ENCODE data around the gene BABAM2. TPM values are rescaled to one million over a fixed set of nuclear protein-coding genes. Genes with fewer than 3 reads are reported as not detected.

The BABAM2 gene
- total and polyA plus RNA-seq, 10 of the 15 experiments (the other 5 are each of a cell fraction or from before 2014, with no cell fraction given), result 30.7 to 59.9 (median 44.5) TPM

DNA sequence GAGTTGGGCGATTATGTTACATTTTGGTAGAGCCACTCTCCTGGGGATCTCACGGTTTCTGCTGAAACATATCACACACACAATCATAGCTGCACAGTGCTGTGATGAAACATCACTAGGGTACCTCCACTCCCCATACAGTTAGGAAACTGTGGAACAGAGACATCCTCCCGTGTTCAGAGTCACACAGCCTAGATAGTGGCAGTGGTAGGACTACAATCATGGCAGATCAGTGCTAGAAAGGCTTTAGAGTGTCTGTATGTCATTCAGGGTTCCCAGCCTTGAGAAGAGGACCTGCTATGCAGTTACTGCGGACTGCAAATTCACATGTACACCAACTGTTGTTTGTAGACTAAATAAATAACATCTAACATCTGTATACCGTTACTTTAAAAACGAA, 291.8 kb downstream of the BABAM2 start:
- SMC1A ChIA-PET (ENCODE audit: uncharacterized antibody, unreplicated experiment), result no interaction called here
- Histone ChIP-seq H3K36me3 (ENCODE audit: control insufficient read depth in 2 of 2, insufficient read depth in 2 of 2, low read length in 1 of 2) (no peaks in the 10 kb centered on the region), H3K4me1 (ENCODE audit: control insufficient read depth, insufficient read depth, low read length) (no peaks in the 10 kb centered on the region), H3K9me3 (replicated peaks; ENCODE audit: control insufficient read depth, insufficient read depth, low read length) (no peaks in the 10 kb centered on the region; the same call in 2 of the 3 replicates), H3K4me2 (ENCODE audit: control insufficient read depth, insufficient read depth) (no peak overlapping the region), H3K27ac (ENCODE audit: control insufficient read depth, insufficient read depth) (no peak overlapping the region), H3K27me3 (replicated peaks in 1 of 2; ENCODE audit: control insufficient read depth in 2 of 2, insufficient read depth in 2 of 2, low read length in 1 of 2) (no peaks in the 10 kb centered on the region), H3K9ac (ENCODE audit: control insufficient read depth, insufficient read depth, low read length) (no peak overlapping the region), H3K4me3 (no peak overlapping the region), H2AFZ (ENCODE audit: control insufficient read depth, low read depth, low read length) (no peak overlapping the region), H4K20me1 (ENCODE audit: control insufficient read depth, insufficient read depth) (no peaks in the 10 kb centered on the region), H3K79me2 (ENCODE audit: control insufficient read depth, insufficient read depth, low read length) (no peaks in the 10 kb centered on the region)
- CTCF ChIA-PET, result no interaction called here
- DNase-seq (ENCODE audit: low read depth, low spot score), result no peak
- no peak for FAIRE-seq
- in situ Hi-C loops (cut with MboI) (no loop called here), intact Hi-C loops (cut with micrococcal nuclease; ENCODE audit: unreplicated experiment) (no loop called here)
- WGBS (ENCODE audit: insufficient coverage, insufficient replicate concordance, low lambda C conversion rate, missing lambda C conversion rate), result 82% methylated on average over 6 of the region's 6 CpGs
- POLR2A ChIA-PET, result interaction anchor here (0.5 kb wide), 1 partner anchor 37 kb away, joined by 3 read pairs; no protein-coding TSS in a partner anchor
- ATAC-seq, result no peak
- RAD21 ChIA-PET (ENCODE audit: unreplicated experiment), result no interaction called here
- BruUV-seq (replicated peaks), result no TSS peak
- TF ChIP-seq KDM1A (IDR thresholded peaks at IDR 0.05; ENCODE audit: borderline replicate concordance) (no peak), ASH2L (IDR thresholded peaks at IDR 0.05; ENCODE audit: borderline replicate concordance, low read depth) (no peak), FOXM1 (IDR thresholded peaks at IDR 0.05; ENCODE audit: low read depth, low read length) (no peak), DPF2 (IDR thresholded peaks at IDR 0.05) (no peak), KLF5 (IDR thresholded peaks at IDR 0.05; ENCODE audit: partially characterized antibody) (no peak), TARDBP (IDR thresholded peaks at IDR 0.05; ENCODE audit: borderline replicate concordance) (no peak), CBFB (IDR thresholded peaks at IDR 0.05; ENCODE audit: low read depth) (no peak), CREB1 (IDR thresholded peaks at IDR 0.05; ENCODE audit: low read depth) (no peak), NFXL1 (IDR thresholded peaks at IDR 0.05; ENCODE audit: borderline replicate concordance) (no peak), NFYA (IDR thresholded peaks at IDR 0.05; ENCODE audit: borderline replicate concordance, low read depth, low read length) (no peak), ZNF217 (IDR thresholded peaks at IDR 0.05) (no peak), RFX5 (IDR thresholded peaks at IDR 0.05; ENCODE audit: low read depth, low read length) (no peak), ZNF622 (IDR thresholded peaks at IDR 0.05) (no peak)
- TF ChIP-seq, protein P1, sequence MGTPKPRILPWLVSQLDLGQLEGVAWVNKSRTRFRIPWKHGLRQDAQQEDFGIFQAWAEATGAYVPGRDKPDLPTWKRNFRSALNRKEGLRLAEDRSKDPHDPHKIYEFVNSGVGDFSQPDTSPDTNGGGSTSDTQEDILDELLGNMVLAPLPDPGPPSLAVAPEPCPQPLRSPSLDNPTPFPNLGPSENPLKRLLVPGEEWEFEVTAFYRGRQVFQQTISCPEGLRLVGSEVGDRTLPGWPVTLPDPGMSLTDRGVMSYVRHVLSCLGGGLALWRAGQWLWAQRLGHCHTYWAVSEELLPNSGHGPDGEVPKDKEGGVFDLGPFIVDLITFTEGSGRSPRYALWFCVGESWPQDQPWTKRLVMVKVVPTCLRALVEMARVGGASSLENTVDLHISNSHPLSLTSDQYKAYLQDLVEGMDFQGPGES (IDR thresholded peaks at IDR 0.05), result no peak
- TF ChIP-seq, protein P2, sequence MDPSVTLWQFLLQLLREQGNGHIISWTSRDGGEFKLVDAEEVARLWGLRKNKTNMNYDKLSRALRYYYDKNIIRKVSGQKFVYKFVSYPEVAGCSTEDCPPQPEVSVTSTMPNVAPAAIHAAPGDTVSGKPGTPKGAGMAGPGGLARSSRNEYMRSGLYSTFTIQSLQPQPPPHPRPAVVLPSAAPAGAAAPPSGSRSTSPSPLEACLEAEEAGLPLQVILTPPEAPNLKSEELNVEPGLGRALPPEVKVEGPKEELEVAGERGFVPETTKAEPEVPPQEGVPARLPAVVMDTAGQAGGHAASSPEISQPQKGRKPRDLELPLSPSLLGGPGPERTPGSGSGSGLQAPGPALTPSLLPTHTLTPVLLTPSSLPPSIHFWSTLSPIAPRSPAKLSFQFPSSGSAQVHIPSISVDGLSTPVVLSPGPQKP (IDR thresholded peaks at IDR 0.05; ENCODE audit: low read depth, low read length), result no peak
- TF ChIP-seq, protein P3, sequence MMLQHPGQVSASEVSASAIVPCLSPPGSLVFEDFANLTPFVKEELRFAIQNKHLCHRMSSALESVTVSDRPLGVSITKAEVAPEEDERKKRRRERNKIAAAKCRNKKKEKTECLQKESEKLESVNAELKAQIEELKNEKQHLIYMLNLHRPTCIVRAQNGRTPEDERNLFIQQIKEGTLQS (IDR thresholded peaks at IDR 0.05; ENCODE audit: borderline replicate concordance, extremely low read depth, low read depth, low read length), result no peak
- TF ChIP-seq, protein P4, sequence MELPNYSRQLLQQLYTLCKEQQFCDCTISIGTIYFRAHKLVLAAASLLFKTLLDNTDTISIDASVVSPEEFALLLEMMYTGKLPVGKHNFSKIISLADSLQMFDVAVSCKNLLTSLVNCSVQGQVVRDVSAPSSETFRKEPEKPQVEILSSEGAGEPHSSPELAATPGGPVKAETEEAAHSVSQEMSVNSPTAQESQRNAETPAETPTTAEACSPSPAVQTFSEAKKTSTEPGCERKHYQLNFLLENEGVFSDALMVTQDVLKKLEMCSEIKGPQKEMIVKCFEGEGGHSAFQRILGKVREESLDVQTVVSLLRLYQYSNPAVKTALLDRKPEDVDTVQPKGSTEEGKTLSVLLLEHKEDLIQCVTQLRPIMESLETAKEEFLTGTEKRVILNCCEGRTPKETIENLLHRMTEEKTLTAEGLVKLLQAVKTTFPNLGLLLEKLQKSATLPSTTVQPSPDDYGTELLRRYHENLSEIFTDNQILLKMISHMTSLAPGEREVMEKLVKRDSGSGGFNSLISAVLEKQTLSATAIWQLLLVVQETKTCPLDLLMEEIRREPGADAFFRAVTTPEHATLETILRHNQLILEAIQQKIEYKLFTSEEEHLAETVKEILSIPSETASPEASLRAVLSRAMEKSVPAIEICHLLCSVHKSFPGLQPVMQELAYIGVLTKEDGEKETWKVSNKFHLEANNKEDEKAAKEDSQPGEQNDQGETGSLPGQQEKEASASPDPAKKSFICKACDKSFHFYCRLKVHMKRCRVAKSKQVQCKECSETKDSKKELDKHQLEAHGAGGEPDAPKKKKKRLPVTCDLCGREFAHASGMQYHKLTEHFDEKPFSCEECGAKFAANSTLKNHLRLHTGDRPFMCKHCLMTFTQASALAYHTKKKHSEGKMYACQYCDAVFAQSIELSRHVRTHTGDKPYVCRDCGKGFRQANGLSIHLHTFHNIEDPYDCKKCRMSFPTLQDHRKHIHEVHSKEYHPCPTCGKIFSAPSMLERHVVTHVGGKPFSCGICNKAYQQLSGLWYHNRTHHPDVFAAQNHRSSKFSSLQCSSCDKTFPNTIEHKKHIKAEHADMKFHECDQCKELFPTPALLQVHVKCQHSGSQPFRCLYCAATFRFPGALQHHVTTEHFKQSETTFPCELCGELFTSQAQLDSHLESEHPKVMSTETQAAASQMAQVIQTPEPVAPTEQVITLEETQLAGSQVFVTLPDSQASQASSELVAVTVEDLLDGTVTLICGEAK (IDR thresholded peaks at IDR 0.05; ENCODE audit: borderline replicate concordance), result no peak
